EH (cell line): Measurements from ENCODE around the gene PLD5.
"Not testable (repeated sequence)": the region's sequence is repeated elsewhere in the genome, so short reads cannot be mapped to it uniquely, and the experiment has no call there.

Experiments used
- DNase-seq: peaks from one replicate; pipeline ENCODE4 v3.0.0-alpha.2; 2015; ENCODE audit warnings: low read depth

The PLD5 gene

GRCh38 chr1:242146652-242147051 is 377.8 kb downstream of the PLD5 start:
- DNase-seq = no peak

- DNase-seq = no peak
Measured at GRCh38 chr1:242140836-242141235, 383.7 kb downstream of the PLD5 start.

GRCh38 chr1:242139986-242140385 is 384.5 kb downstream of the PLD5 start:
- DNase-seq = no peak

- no peak for DNase-seq
Measured at GRCh38 chr1:242139442-242139841, 385.1 kb downstream of the PLD5 start.

GRCh38 chr1:242133796-242134195 is 390.7 kb downstream of the PLD5 start:
- DNase-seq = no peak

GRCh38 chr1:242133351-242133750 is 391.1 kb downstream of the PLD5 start:
- no peak for DNase-seq

GRCh38 chr1:242132121-242132817 is 392.2 kb downstream of the PLD5 start:
- DNase-seq = no peak

- no peak for DNase-seq
Measured at GRCh38 chr1:242128951-242129502, 395.5 kb downstream of the PLD5 start.

- DNase-seq = no peak
Measured at GRCh38 chr1:242120432-242120831, 404.1 kb downstream of the PLD5 start.

- DNase-seq = no peak
Measured at GRCh38 chr1:242100921-242101320, 423.6 kb downstream of the PLD5 start.

- DNase-seq = not testable (repeated sequence)
Measured at GRCh38 chr1:242097283-242097682, 427.2 kb downstream of the PLD5 start.

GRCh38 chr1:242093116-242093515 is 431.4 kb downstream of the PLD5 start:
- no peak for DNase-seq

GRCh38 chr1:242089911-242090310 is 434.6 kb downstream of the PLD5 start:
- DNase-seq = no peak

GRCh38 chr1:242088875-242089274 is 435.6 kb downstream of the PLD5 start:
- DNase-seq = no peak

GRCh38 chr1:242086706-242087105 is 437.8 kb downstream of the PLD5 start:
- no peak for DNase-seq

- DNase-seq = no peak
Measured at GRCh38 chr1:242086093-242086492, 438.4 kb downstream of the PLD5 start.

- no peak for DNase-seq
Measured at GRCh38 chr1:242083742-242084141, 440.8 kb downstream of the PLD5 start.

GRCh38 chr1:242081446-242081845 is 443.1 kb downstream of the PLD5 start:
- no peak for DNase-seq

GRCh38 chr1:242065813-242066212 is 458.7 kb downstream of the PLD5 start:
- no peak for DNase-seq

- DNase-seq = no peak
Measured at GRCh38 chr1:242062271-242062670, 462.2 kb downstream of the PLD5 start.

GRCh38 chr1:242059976-242060375 is 464.5 kb downstream of the PLD5 start:
- DNase-seq = no peak

- DNase-seq = not testable (repeated sequence)
Measured at GRCh38 chr1:242058582-242058981, 465.9 kb downstream of the PLD5 start.

GRCh38 chr1:242058181-242058580 is 466.3 kb downstream of the PLD5 start:
- DNase-seq = not testable (repeated sequence)

GRCh38 chr1:242057745-242058115 is 466.8 kb downstream of the PLD5 start:
- DNase-seq = no peak
